Fibroblast of the aortic adventitia (primary cell): Measurements from ENCODE around the gene CORO7. TPM values are rescaled to one million over a fixed set of nuclear protein-coding genes. Genes with fewer than 3 reads are reported as not detected.

Experiments used
- DNase-seq: peaks from one replicate; pipeline ENCODE4 v3.0.0-alpha.2; 2010; ENCODE audit warnings: low read depth
- H3K4me3 ChIP-seq: 2 replicates; pipeline ENCODE4 v1.5.1; 2011; ENCODE audit warnings: low read depth, mild to moderate bottlenecking, control low read depth, low read length, moderate library complexity
- CTCF ChIP-seq: IDR thresholded peaks from 2 replicates; pipeline ENCODE4 v1.5.1; 2011; ENCODE audit warnings: mild to moderate bottlenecking, low read length, control low read depth, inconsistent platforms; ENCODE audit not compliant: insufficient read depth
- total RNA-seq: library from RNA; depleted of rRNA; stranded (reverse); fragments of >200 nt; gene quantifications from 2 replicates; pipeline ENCODE4 v1.2.3, GENCODE V29; 2012; ENCODE audit warnings: low replicate concordance

Gene CORO7
- total RNA-seq, result 16.7 and 26.7 TPM in 2 replicates

GRCh38 chr16:4416200-4417032 is at the start of gene CORO7:
Gene CORO7 (minus strand): TSS chr16:4416596. CDS start chr16:4416518, 78 bp downstream.
- TF ChIP-seq CTCF, result no peak
- H3K4me3 ChIP-seq, result peak within 1 kb of the TSS; percentile 76
- DNase-seq, result peak; percentile 74

DNA sequence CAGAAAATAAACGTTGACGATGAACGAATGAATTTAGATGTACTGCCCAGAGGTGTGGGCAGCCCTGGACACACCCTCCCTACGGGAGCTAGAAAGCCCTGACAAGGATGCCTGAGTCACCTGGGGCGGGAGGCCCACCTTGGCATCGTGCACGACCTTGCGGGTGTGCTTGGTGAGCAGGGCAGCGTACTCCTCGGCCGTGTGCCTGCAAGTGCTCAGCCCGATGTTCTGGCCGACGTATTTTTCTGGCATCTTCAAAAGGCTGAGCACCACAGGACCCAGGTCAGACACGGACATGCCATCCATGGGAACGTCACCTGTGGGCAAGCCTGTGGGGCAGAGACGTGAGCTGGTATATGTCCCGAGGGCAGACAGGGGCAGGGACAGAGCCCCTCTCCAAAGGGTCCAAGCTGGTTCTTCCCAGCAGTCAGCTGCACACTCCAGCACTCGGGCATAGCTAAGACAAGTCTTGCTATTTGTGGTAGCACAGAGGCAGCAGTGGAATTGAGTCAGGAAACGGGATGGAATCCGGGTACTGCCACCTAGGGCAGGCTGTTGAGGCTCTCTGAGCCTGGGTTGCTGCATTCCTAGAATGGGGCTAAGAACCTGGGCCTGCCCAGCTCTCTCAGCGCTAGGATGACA is 47.2 kb upstream of the CORO7 start:
- no peak for TF ChIP-seq CTCF
- DNase-seq, result no peak
- H3K4me3 ChIP-seq, result no peak overlapping the region

DNA sequence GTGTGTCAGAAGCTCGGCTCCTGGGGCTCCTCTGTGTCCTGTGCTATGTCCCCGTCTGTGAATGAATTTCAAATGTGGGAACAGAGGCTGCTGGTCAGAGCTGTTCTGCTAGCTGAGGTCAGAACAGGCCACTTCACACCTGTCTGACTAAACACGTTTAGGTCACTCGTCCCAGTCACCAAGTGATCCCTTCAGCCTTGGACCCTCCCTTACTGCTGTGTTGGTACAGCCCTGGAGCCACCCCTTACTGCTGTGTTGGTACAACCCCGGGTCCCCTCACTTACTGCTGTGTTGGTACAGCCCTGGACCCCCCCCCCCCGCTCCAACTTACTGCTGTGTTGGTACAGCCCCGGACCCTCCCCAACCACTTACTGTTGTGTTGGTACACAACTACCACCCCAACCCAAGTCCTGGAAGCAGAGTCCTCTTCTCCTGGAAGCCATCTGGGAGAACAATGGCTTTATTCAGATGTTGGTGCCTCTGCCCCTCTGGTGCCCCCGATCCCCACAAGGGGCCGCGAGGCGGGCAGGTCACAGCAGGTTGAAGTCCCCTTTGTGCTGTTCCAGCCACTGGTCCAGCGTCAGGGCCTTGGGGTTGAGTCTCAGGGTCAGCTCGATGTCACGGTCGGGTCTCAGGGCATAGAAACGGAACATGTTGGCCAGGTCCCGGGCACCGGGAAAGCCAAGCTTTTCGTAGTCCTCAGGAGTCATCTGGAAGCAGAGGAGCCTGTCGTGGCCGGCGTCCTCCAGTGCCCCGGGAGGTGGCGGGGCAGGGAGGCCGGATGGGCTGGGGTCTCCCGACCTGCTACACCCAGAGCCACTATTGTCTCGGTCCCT is 45.1 kb upstream of the CORO7 start:
- no peak for TF ChIP-seq CTCF
- no peak overlapping the region for H3K4me3 ChIP-seq
- no peak for DNase-seq

DNA sequence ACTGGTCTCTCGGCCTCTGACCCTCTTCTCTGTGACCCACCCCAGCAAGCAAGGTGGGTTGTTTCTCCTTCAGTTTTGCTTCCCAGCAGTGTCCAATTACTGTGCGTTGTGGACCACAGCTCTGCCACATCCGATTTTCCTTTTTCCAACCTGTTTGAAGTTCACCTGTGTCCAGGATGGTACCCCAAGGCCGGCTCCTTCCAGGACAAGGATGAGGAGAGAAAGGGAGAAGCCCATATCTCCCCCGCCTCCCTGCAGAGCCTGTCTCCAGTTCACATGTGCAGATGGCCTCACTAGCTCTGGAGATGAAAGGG is 44.5 kb upstream of the CORO7 start:
- DNase-seq, result no peak
- H3K4me3 ChIP-seq, result no peak overlapping the region
- no peak for TF ChIP-seq CTCF

DNA sequence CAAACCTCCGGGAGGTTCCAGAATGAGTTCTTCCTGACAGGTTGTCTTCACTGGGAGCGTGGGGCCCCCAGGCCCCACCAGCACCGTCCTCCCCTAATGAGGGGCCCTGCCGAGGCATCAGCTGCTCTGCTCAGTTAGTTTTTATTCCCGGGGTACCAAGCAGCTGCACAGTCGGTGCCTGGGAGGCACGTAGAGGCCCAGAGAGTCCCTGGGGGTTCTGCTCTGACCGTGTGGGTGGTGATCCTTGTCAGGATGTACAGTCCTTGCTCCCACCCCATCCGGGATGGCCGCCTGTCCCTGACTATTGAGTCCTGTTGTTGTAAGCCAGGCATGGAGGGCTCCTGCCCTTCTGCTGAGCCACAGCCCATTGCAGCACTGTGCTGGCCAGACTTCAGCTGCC is 39.6 kb upstream of the CORO7 start:
- H3K4me3 ChIP-seq, result no peak overlapping the region
- DNase-seq, result no peak
- no peak for TF ChIP-seq CTCF

DNA sequence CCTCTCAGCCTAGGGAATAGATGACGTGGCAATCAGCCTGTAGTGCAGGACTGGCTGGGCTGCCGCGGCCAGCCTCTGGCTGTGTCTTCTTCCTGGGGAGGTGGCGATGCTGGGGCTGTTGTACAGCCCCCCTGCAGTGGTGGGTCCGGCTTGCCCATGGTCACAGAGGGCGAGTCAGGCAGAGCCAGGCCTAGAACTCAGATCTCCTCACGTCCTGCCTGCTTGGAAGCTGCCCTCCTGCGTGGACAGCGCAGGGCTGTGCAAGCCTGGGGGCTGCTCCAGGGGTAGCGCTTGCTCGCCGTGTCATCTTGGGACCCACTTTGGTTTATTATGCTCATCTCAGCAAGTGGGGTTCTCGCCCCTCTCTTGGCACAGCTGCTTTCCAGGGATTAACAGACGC is 38.7 kb upstream of the CORO7 start:
- TF ChIP-seq CTCF, result no peak
- DNase-seq, result no peak
- no peak overlapping the region for H3K4me3 ChIP-seq
